ENCODE data around the gene PRR14. TPM values are rescaled to one million over a fixed set of nuclear protein-coding genes. Genes with fewer than 3 reads are reported as not detected.

PRR14 gene
- total and polyA plus RNA-seq, 2 donors (not counting 1 experiment from before 2014, with no cell fraction given): 2.5 to 6.6 TPM

DNA sequence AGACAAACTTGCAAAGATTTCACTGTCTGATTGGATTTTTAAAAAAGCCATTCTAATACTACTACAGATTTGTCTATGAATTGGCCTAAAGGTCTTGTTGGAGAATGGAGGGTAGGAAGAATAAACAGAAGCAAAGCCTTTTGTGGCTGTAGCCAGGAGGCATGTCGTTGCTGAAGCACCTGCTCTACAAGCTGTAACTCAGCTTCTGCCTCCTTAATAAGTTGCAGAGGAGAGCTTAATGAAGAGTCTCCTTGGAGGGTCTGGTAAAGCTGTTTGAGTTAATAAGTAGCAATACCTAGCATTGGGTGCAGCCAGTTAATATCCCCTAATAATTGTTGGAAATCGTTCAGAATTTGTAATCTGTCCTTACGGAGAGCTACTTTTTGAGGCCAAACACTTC, 30.6 kb upstream of the PRR14 start:
- Histone ChIP-seq H3K36me3 (ENCODE audit: control insufficient read depth, insufficient read depth, low read length) (no peaks in the 10 kb centered on the region), H3K4me3 (replicated peaks in 1 of 4; ENCODE audit: control extremely low read depth in 1 of 4, insufficient read depth in 1 of 4, low read depth in 3 of 4, low read length in 4 of 4) (no peak overlapping the region), H2AFZ (ENCODE audit: low read length) (no peak overlapping the region), H3K4me2 (ENCODE audit: extremely low read depth, insufficient read depth, low read length) (no peak overlapping the region), H3K9ac (ENCODE audit: insufficient read depth, low read length) (no peak overlapping the region), H3K27ac (ENCODE audit: insufficient read depth, low read length) (no peak overlapping the region), H3K79me2 (ENCODE audit: control insufficient read depth, insufficient read depth, low read length) (no peaks in the 10 kb centered on the region), H3K9me3 (ENCODE audit: control insufficient read depth, insufficient read depth, low read depth, low read length) (no peaks in the 10 kb centered on the region), H3K4me1 (ENCODE audit: control insufficient read depth, extremely low read depth, insufficient read depth, low read length) (no peaks in the 10 kb centered on the region), H3K27me3 (ENCODE audit: control insufficient read depth, insufficient read depth, low read length) (peaks cover 12% of the 10 kb centered on the region), H4K20me1 (ENCODE audit: control insufficient read depth, extremely low read depth, insufficient read depth, low read length) (no peaks in the 10 kb centered on the region)
- no peak for DNase-seq (ENCODE audit: low read depth in 2 of 2)
- no peak for TF ChIP-seq CTCF (conservative IDR thresholded peaks at IDR 0.05 in 1 of 2, IDR thresholded peaks at IDR 0.05 in 1 of 2; ENCODE audit: low read depth in 1 of 2, low read length in 2 of 2)
- TF ChIP-seq EZH2 (IDR thresholded peaks at IDR 0.05; ENCODE audit: low read length, missing control alignments): no peak

DNA sequence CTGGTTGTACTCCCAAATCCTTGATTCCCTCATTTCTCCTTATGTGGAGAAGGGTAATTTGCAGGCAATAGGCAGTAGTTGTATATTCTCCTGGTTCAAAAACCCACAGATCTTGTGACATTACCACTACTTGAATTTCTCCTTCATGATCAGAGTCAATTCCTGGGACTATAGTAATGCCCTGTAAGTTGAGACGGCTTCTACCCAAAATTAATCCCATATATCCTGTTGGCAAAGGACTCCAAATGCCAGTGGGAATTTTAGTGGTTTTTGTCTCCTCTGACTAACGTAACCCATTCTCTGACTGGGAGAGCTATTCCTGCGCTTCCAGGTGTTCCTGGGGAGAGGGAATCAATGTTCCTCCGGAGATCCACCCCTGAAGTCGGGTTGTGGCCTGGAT, 29.0 kb upstream of the PRR14 start:
- Histone ChIP-seq H3K36me3 (ENCODE audit: control insufficient read depth, insufficient read depth, low read length) (no peaks in the 10 kb centered on the region), H3K9me3 (ENCODE audit: control insufficient read depth, insufficient read depth, low read depth, low read length) (no peaks in the 10 kb centered on the region), H3K79me2 (ENCODE audit: control insufficient read depth, insufficient read depth, low read length) (no peaks in the 10 kb centered on the region), H3K27ac (ENCODE audit: insufficient read depth, low read length) (no peak overlapping the region), H4K20me1 (ENCODE audit: control insufficient read depth, extremely low read depth, insufficient read depth, low read length) (no peaks in the 10 kb centered on the region), H3K9ac (ENCODE audit: insufficient read depth, low read length) (no peak overlapping the region), H3K4me1 (ENCODE audit: control insufficient read depth, extremely low read depth, insufficient read depth, low read length) (no peaks in the 10 kb centered on the region), H3K4me3 (replicated peaks in 1 of 4; ENCODE audit: control extremely low read depth in 1 of 4, insufficient read depth in 1 of 4, low read depth in 3 of 4, low read length in 4 of 4) (no peak overlapping the region), H2AFZ (ENCODE audit: low read length) (no peak overlapping the region), H3K27me3 (ENCODE audit: control insufficient read depth, insufficient read depth, low read length) (peaks cover 12% of the 10 kb centered on the region), H3K4me2 (ENCODE audit: extremely low read depth, insufficient read depth, low read length) (no peak overlapping the region)
- DNase-seq (ENCODE audit: low read depth in 2 of 2): peak in 1 of 2 donors; percentile 54
- TF ChIP-seq CTCF (conservative IDR thresholded peaks at IDR 0.05 in 1 of 2, IDR thresholded peaks at IDR 0.05 in 1 of 2; ENCODE audit: low read depth in 1 of 2, low read length in 2 of 2) (no peak), EZH2 (IDR thresholded peaks at IDR 0.05; ENCODE audit: low read length, missing control alignments) (no peak)

GRCh38 chr16:30622455-30623032, 28.2 kb upstream of the PRR14 start:
- DNase-seq (ENCODE audit: low read depth in 2 of 2): no peak
- TF ChIP-seq CTCF (conservative IDR thresholded peaks at IDR 0.05 in 1 of 2, IDR thresholded peaks at IDR 0.05 in 1 of 2; ENCODE audit: low read depth in 1 of 2, low read length in 2 of 2) (no peak), EZH2 (IDR thresholded peaks at IDR 0.05; ENCODE audit: low read length, missing control alignments) (no peak)
- H2AFZ ChIP-seq (ENCODE audit: low read length): no peak overlapping the region
- no peaks in the 10 kb centered on the region for H3K36me3 ChIP-seq (ENCODE audit: control insufficient read depth, insufficient read depth, low read length)
- no peak overlapping the region for H3K4me2 ChIP-seq (ENCODE audit: extremely low read depth, insufficient read depth, low read length)
- H3K79me2 ChIP-seq (ENCODE audit: control insufficient read depth, insufficient read depth, low read length): no peaks in the 10 kb centered on the region
- H3K27ac ChIP-seq (ENCODE audit: insufficient read depth, low read length): no peak overlapping the region
- no peaks in the 10 kb centered on the region for H3K9me3 ChIP-seq (ENCODE audit: control insufficient read depth, insufficient read depth, low read depth, low read length)
- no peaks in the 10 kb centered on the region for H3K4me1 ChIP-seq (ENCODE audit: control insufficient read depth, extremely low read depth, insufficient read depth, low read length)
- H3K4me3 ChIP-seq (replicated peaks in 1 of 4; ENCODE audit: control extremely low read depth in 1 of 4, insufficient read depth in 1 of 4, low read depth in 3 of 4, low read length in 4 of 4): no peak overlapping the region
- no peak overlapping the region for H3K9ac ChIP-seq (ENCODE audit: insufficient read depth, low read length)
- no peaks in the 10 kb centered on the region for H4K20me1 ChIP-seq (ENCODE audit: control insufficient read depth, extremely low read depth, insufficient read depth, low read length)
- H3K27me3 ChIP-seq (ENCODE audit: control insufficient read depth, insufficient read depth, low read length): peaks cover 12% of the 10 kb centered on the region

Measured in fibroblast of lung (primary cell).